Thymus (tissue), 14 donors: ENCODE measurements around the gene XAGE3. TPM values are rescaled to one million over a fixed set of nuclear protein-coding genes. Genes with fewer than 3 reads are reported as not detected.
"Not testable (repeated sequence)": the region's sequence is repeated elsewhere in the genome, so short reads cannot be mapped to it uniquely, and the experiment has no call there.

Experiments used
- DNase-seq, 9 donors: peaks; one replicate each; pipeline ENCODE4 v3.0.0-alpha.2; 2013; ENCODE audit warnings: low spot score in 9 of 9, low read depth in 6 of 9, missing footprints in 1 of 9
- H3K27ac ChIP-seq, 2 donors: one replicate each; pipeline ENCODE4 v1.5.1; 2013; ENCODE audit warnings: control low read depth in 1 of 2, low read depth in 1 of 2, low read length in 1 of 2, mild to moderate bottlenecking in 1 of 2, moderate library complexity in 1 of 2
- H3K27me3 ChIP-seq, 2 donors: one replicate each; pipeline ENCODE4 v1.5.1; 2013; ENCODE audit warnings: low read length in 1 of 2; ENCODE audit not compliant: control insufficient read depth in 2 of 2, insufficient read depth in 1 of 2
- H3K36me3 ChIP-seq, 2 donors: one replicate each; pipeline ENCODE4 v1.5.1; 2013; ENCODE audit warnings: low read length in 1 of 2, mild to moderate bottlenecking in 1 of 2, moderate library complexity in 1 of 2; ENCODE audit not compliant: control insufficient read depth in 2 of 2, insufficient read depth in 2 of 2
- H3K4me1 ChIP-seq, 2 donors: one replicate each; pipeline ENCODE4 v1.5.1; 2013; ENCODE audit warnings: low read length in 2 of 2; ENCODE audit not compliant: control insufficient read depth in 2 of 2, insufficient read depth in 2 of 2
- H3K4me3 ChIP-seq, 2 donors: one replicate each; pipeline ENCODE4 v1.5.1; 2013; ENCODE audit warnings: low read length in 2 of 2, control low read depth in 1 of 2, mild to moderate bottlenecking in 1 of 2
- H3K9me3 ChIP-seq, 2 donors: one replicate each; pipeline ENCODE4 v1.5.1; 2013; ENCODE audit warnings: low read length in 1 of 2, mild to moderate bottlenecking in 1 of 2; ENCODE audit not compliant: control insufficient read depth in 2 of 2, insufficient read depth in 1 of 2
- WGBS: extraction: QIAGEN DNeasy Blood & Tissue Kit; methylation state at CpG from one replicate; pipeline ENCODE4 v1.1.7; 2013; 5-methylcytosine and 5-hydroxymethylcytosine counted together
- long read RNA-seq, 10 donors: transcript quantifications; one replicate each; lab custom pipeline, GENCODE V29; 2026
- polyA plus RNA-seq: library from polyadenylated mRNA; stranded (reverse); fragments of 200-250 nt; gene quantifications from one replicate; pipeline ENCODE4 v1.2.3, GENCODE V29; 2013
- total RNA-seq: library from RNA; stranded (reverse); fragments of 120-200 nt; gene quantifications from one replicate; pipeline ENCODE4 v1.2.4, GENCODE V29; 2013
- donor health status: healthy.

XAGE3 gene
- total RNA-seq (not detected), polyA plus RNA-seq (not detected)
- long read RNA-seq, donor 1: 0 reads
- long read RNA-seq, donor 2: 0 reads
- long read RNA-seq, donor 3: 0 reads
- long read RNA-seq, donor 4: 0 reads
- long read RNA-seq, donor 5: 0 reads
- long read RNA-seq, donor 6: 0 reads
- long read RNA-seq, donor 7: 0 reads
- long read RNA-seq, donor 8: 0 reads
- long read RNA-seq, donor 9: 0 reads
- long read RNA-seq, donor 10: 0 reads

GRCh38 chrX:52867610-52868348 is at the start of gene XAGE3:
XAGE3 (minus strand) TSS chrX:52868083; CDS start chrX:52867133, 950 bp downstream.
- no peak for DNase-seq
- H3K36me3 ChIP-seq: no peaks in the 10 kb centered on the region
- no peak within 1 kb of the TSS for H3K4me3 ChIP-seq
- no peak within 1 kb of the TSS for H3K27ac ChIP-seq
- no peaks in the 10 kb centered on the region for H3K9me3 ChIP-seq
- WGBS: 97% methylated on average over 35 of the region's 35 CpGs
- H3K4me1 ChIP-seq: no peaks in the 10 kb centered on the region
- no peaks in the 10 kb centered on the region for H3K27me3 ChIP-seq

DNA sequence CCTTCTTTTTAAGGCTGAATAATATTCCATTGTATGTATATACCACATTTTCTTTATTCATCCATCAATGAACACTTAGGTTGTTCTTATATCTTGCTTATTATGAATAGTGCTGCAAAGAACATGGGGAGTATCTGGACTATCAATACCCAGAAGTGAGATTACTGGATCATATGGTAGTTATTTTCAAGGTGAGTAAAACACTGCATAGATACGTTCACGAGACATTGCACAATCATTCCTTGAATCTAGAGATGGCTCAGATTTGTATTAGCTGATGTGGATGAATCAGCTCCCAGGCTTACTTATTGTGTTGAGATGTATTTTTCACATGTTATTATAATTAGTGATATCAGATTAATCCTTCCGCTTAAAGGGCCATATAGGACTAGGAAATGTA is 46.8 kb upstream of the XAGE3 start:
- not testable (repeated sequence) for H3K4me3 ChIP-seq, H3K36me3 ChIP-seq, H3K27ac ChIP-seq, DNase-seq, H3K4me1 ChIP-seq, H3K9me3 ChIP-seq, H3K27me3 ChIP-seq
- WGBS: no CpG with 5 or more reads among the region's 3 CpGs

DNA sequence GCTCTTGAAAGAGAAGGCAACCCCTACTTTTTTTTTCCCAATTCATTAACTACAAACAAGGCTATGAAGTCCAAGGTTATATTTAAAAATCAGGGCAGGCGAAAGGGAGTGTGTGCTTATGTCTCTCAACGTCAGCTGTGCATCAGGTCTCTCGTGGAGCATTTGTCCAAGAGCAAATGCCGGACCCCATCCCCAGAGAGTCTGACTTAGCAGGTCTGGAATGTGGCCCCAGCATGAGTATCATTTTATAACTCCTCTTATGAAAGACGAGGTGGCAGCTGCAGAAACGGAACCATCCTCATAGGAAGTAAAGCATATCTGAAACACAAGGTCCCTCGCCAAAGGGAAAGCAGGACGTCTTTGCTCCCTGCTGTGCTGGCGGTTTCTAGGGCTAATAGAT is 45.8 kb upstream of the XAGE3 start:
- not testable (repeated sequence) for H3K27me3 ChIP-seq, DNase-seq, H3K4me3 ChIP-seq, H3K9me3 ChIP-seq, H3K4me1 ChIP-seq, H3K27ac ChIP-seq, H3K36me3 ChIP-seq
- WGBS: no CpG with 5 or more reads among the region's 9 CpGs

- not testable (repeated sequence) for H3K36me3 ChIP-seq, H3K4me3 ChIP-seq, H3K4me1 ChIP-seq, H3K9me3 ChIP-seq, H3K27me3 ChIP-seq, H3K27ac ChIP-seq, DNase-seq
- WGBS: no CpG with 5 or more reads among the region's 12 CpGs
Measured at GRCh38 chrX:52909313-52909969, 41.6 kb upstream of the XAGE3 start.

DNA sequence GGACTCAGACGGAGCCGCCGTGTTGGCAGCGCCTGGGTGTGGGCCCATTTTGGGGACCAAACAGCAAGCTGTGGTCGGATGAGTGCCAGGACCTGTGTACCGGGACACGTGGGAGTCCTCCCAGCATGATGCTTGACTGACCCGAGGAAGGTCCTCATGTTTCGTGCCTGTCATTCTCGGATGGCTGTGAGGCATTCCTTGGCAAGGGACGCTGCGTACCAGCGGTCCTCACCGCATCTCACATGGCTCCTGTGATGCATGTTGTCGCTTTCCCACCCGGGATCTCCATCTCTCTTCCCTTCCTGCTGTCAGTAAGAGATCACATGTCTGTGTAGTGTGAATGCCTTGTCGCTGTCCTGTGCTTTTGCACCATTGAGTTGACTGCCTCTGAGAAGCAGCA is 40.0 kb upstream of the XAGE3 start:
- not testable (repeated sequence) for H3K9me3 ChIP-seq, H3K27ac ChIP-seq, H3K4me1 ChIP-seq, H3K27me3 ChIP-seq, H3K4me3 ChIP-seq, DNase-seq, H3K36me3 ChIP-seq
- no CpG with 5 or more reads among the region's 17 CpGs for WGBS

- WGBS: no CpG with 5 or more reads among the region's 17 CpGs
- not testable (repeated sequence) for H3K27me3 ChIP-seq, H3K36me3 ChIP-seq, DNase-seq, H3K9me3 ChIP-seq, H3K4me1 ChIP-seq, H3K27ac ChIP-seq, H3K4me3 ChIP-seq
Measured at GRCh38 chrX:52907137-52907536, 39.3 kb upstream of the XAGE3 start.

DNA sequence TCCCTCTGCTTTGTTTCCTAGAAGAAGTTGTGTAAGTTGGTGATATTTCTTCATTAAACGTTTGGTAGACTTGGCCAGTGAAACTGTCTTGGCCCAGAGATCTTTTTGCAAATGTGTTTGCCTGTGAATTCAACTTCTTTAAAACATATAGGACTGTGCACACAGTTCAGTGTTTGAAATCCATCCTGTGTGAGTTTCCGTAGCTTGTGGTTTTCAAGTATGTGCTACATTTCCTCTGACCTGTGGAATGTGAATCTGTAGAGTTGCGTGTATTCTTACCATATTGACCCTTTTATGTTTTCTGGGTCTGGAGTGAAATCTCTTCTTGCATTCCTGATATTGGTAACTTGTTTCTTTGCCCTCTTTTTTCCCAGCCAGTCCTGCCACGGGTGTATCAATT is 38.2 kb upstream of the XAGE3 start:
- H3K9me3 ChIP-seq: not testable (repeated sequence)

GRCh38 chrX:52905531-52905930 is 37.6 kb upstream of the XAGE3 start:
- DNase-seq, H3K27ac ChIP-seq, H3K36me3 ChIP-seq, H3K9me3 ChIP-seq, H3K4me1 ChIP-seq, H3K4me3 ChIP-seq, H3K27me3 ChIP-seq: not testable (repeated sequence)
- no CpG with 5 or more reads among the region's 10 CpGs for WGBS

More for the DNA sequence above, 38.2 kb upstream of the XAGE3 start:
- H3K4me3 ChIP-seq, DNase-seq, H3K27ac ChIP-seq, H3K4me1 ChIP-seq, H3K27me3 ChIP-seq, H3K36me3 ChIP-seq: not testable (repeated sequence)
- WGBS: no CpG with 5 or more reads among the region's 4 CpGs

GRCh38 chrX:52896855-52897709 is 29.2 kb upstream of the XAGE3 start, which contains the start of gene FAM156B:
FAM156B (plus strand) TSS chrX:52897330; CDS start chrX:52907226, 9,896 bp downstream.
- not testable (repeated sequence) for H3K4me1 ChIP-seq
- WGBS: no CpG with 5 or more reads among the region's 92 CpGs

More at GRCh38 chrX:52896855-52897709, 29.2 kb upstream of the XAGE3 start, which contains the start of gene FAM156B:
- not testable (repeated sequence) for H3K27ac ChIP-seq, DNase-seq, H3K27me3 ChIP-seq, H3K36me3 ChIP-seq, H3K9me3 ChIP-seq, H3K4me3 ChIP-seq
